Measurements from ENCODE around the gene INSM1. TPM values are rescaled to one million over a fixed set of nuclear protein-coding genes. Genes with fewer than 3 reads are reported as not detected.

Gene INSM1
- total RNA-seq, 6 experiments from 2014 or later, result not detected

- WGBS (ENCODE audit: insufficient coverage, low coverage, low lambda C conversion rate, missing lambda C conversion rate), result 23% methylated on average over 6 of the region's 6 CpGs
- intact Hi-C loops (cut with DNase I), result no loop called here
- peak; percentile 68 to 77 (median 70) for DNase-seq
- Histone ChIP-seq H3K27ac (no peak overlapping the region), H3K4me1 (peaks cover 0 to 7% (median 0%) of the 10 kb centered on the region in 4 donors), H3K36me3 (no peaks in the 10 kb centered on the region), H3K4me3 (no peak overlapping the region), H3K9me3 (no peaks in the 10 kb centered on the region), H3K27me3 (no peaks in the 10 kb centered on the region)
- TF ChIP-seq CTCF (IDR thresholded peaks at IDR 0.05) (no peak), POLR2A (IDR thresholded peaks at IDR 0.05) (no peak)
- peak; percentile 79 to 98 (median 94) for ATAC-seq
Observed at GRCh38 chr20:20410678-20411077, 42.8 kb downstream of the INSM1 start.

- 86% methylated on average over 10 of the region's 12 CpGs for WGBS (ENCODE audit: insufficient coverage, low coverage, low lambda C conversion rate, missing lambda C conversion rate)
- Histone ChIP-seq H3K4me1 (peaks cover 0 to 7% (median 0%) of the 10 kb centered on the region in 4 donors), H3K27me3 (no peaks in the 10 kb centered on the region), H3K4me3 (no peak overlapping the region), H3K9me3 (no peaks in the 10 kb centered on the region), H3K36me3 (no peaks in the 10 kb centered on the region), H3K27ac (no peak overlapping the region)
- ATAC-seq, result no peak
- no peak for DNase-seq
- TF ChIP-seq POLR2A (IDR thresholded peaks at IDR 0.05) (no peak), CTCF (IDR thresholded peaks at IDR 0.05) (no peak)
- intact Hi-C loops (cut with DNase I), result no loop called here
Observed at GRCh38 chr20:20411402-20411801, 43.5 kb downstream of the INSM1 start.

GRCh38 chr20:20411836-20412235, 43.9 kb downstream of the INSM1 start:
- DNase-seq (no peak), ATAC-seq (no peak)
- Histone ChIP-seq H3K4me1 (peaks cover 0 to 7% (median 0%) of the 10 kb centered on the region in 4 donors), H3K27ac (no peak overlapping the region), H3K9me3 (no peaks in the 10 kb centered on the region), H3K27me3 (no peaks in the 10 kb centered on the region), H3K4me3 (no peak overlapping the region), H3K36me3 (no peaks in the 10 kb centered on the region)
- no peak for TF ChIP-seq CTCF (IDR thresholded peaks at IDR 0.05)
- no peak for TF ChIP-seq POLR2A (IDR thresholded peaks at IDR 0.05)
- 90% methylated on average over 15 of the region's 17 CpGs for WGBS (ENCODE audit: insufficient coverage, low coverage, low lambda C conversion rate, missing lambda C conversion rate)
- intact Hi-C loops (cut with DNase I), result no loop called here

GRCh38 chr20:20412750-20413149, 44.8 kb downstream of the INSM1 start:
- TF ChIP-seq POLR2A (IDR thresholded peaks at IDR 0.05) (no peak), CTCF (IDR thresholded peaks at IDR 0.05) (no peak)
- DNase-seq (no peak), ATAC-seq (no peak)
- Histone ChIP-seq H3K36me3 (peaks cover 0 to 2% (median 0%) of the 10 kb centered on the region in 4 donors), H3K4me3 (no peak overlapping the region), H3K27me3 (no peaks in the 10 kb centered on the region), H3K4me1 (peaks cover 0 to 7% (median 0%) of the 10 kb centered on the region in 4 donors), H3K27ac (no peak overlapping the region), H3K9me3 (no peaks in the 10 kb centered on the region)
- intact Hi-C loops (cut with DNase I), result no loop called here
- WGBS (ENCODE audit: insufficient coverage, low coverage, low lambda C conversion rate, missing lambda C conversion rate), result 68% methylated on average over 9 of the region's 9 CpGs

- WGBS (ENCODE audit: insufficient coverage, low coverage, low lambda C conversion rate, missing lambda C conversion rate), result no CpG with 5 or more reads among the region's 21 CpGs
- no peak for DNase-seq
Observed at GRCh38 chr20:20413810-20414281, 45.9 kb downstream of the INSM1 start.

More at GRCh38 chr20:20413810-20414281, 45.9 kb downstream of the INSM1 start:
- no peaks in the 10 kb centered on the region for H3K27me3 ChIP-seq
- no peak overlapping the region for H3K4me3 ChIP-seq
- H3K36me3 ChIP-seq, result peaks cover 0 to 8% (median 0%) of the 10 kb centered on the region in 4 donors
- no peaks in the 10 kb centered on the region for H3K9me3 ChIP-seq
- intact Hi-C loops (cut with DNase I), result no loop called here
- H3K27ac ChIP-seq, result no peak overlapping the region
- TF ChIP-seq POLR2A (IDR thresholded peaks at IDR 0.05) (no peak), CTCF (IDR thresholded peaks at IDR 0.05) (no peak)
- peaks cover 0 to 7% (median 0%) of the 10 kb centered on the region in 4 donors for H3K4me1 ChIP-seq
- no peak for ATAC-seq

All from right lobe of liver (tissue), 6 donors.